ENCODE results near the gene PRPH. TPM values are rescaled to one million over a fixed set of nuclear protein-coding genes. Genes with fewer than 3 reads are reported as not detected.

The PRPH gene
- total and polyA plus RNA-seq, 4 donors = 0.19 to 2.7 (median 0.67) TPM

- Histone ChIP-seq H3K36me3 (ENCODE audit: control insufficient read depth in 4 of 4, insufficient read depth in 4 of 4, low read length in 4 of 4) (peaks cover 0 to 4% (median 0%) of the 10 kb centered on the region in 4 donors), H3K4me1 (ENCODE audit: control insufficient read depth in 5 of 5, insufficient read depth in 5 of 5, low read length in 5 of 5) (peaks cover 0 to 20% (median 7%) of the 10 kb centered on the region in 5 donors), H3K27me3 (ENCODE audit: control insufficient read depth in 3 of 3, insufficient read depth in 3 of 3, low read length in 2 of 3) (no peaks in the 10 kb centered on the region), H3K9me3 (ENCODE audit: control insufficient read depth in 4 of 4, insufficient read depth in 3 of 4, low read length in 3 of 4) (no peaks in the 10 kb centered on the region), H3K27ac (ENCODE audit: low read depth in 1 of 2, low read length in 1 of 2) (no peak overlapping the region), H3K4me3 (no peak overlapping the region), H3K9ac (ENCODE audit: insufficient read depth in 1 of 2, low read length in 2 of 2) (no peak overlapping the region)
- no peak for TF ChIP-seq CTCF (IDR thresholded peaks at IDR 0.05; ENCODE audit: control extremely low read depth, extremely low read depth)
- 94% methylated on average over 6 of the region's 6 CpGs for WGBS, 2 donors
- DNase-seq (no peak), ATAC-seq (ENCODE audit: insufficient read depth, low FRiP score) (no peak)
Measured at GRCh38 chr12:49325606-49326005, 30.7 kb downstream of the PRPH start.

- Histone ChIP-seq H3K27me3 (ENCODE audit: control insufficient read depth in 3 of 3, insufficient read depth in 3 of 3, low read length in 2 of 3) (no peaks in the 10 kb centered on the region), H3K9ac (ENCODE audit: insufficient read depth in 1 of 2, low read length in 2 of 2) (no peak overlapping the region), H3K9me3 (ENCODE audit: control insufficient read depth in 4 of 4, insufficient read depth in 3 of 4, low read length in 3 of 4) (no peaks in the 10 kb centered on the region), H3K27ac (ENCODE audit: low read depth in 1 of 2, low read length in 1 of 2) (no peak overlapping the region), H3K36me3 (ENCODE audit: control insufficient read depth in 4 of 4, insufficient read depth in 4 of 4, low read length in 4 of 4) (peaks cover 0 to 7% (median 0%) of the 10 kb centered on the region in 4 donors), H3K4me1 (ENCODE audit: control insufficient read depth in 5 of 5, insufficient read depth in 5 of 5, low read length in 5 of 5) (peaks cover 0 to 15% (median 7%) of the 10 kb centered on the region in 5 donors), H3K4me3 (no peak overlapping the region)
- DNase-seq = no peak
- no peak for TF ChIP-seq CTCF (IDR thresholded peaks at IDR 0.05; ENCODE audit: control extremely low read depth, extremely low read depth)
- no peak for ATAC-seq (ENCODE audit: insufficient read depth, low FRiP score)
Measured at GRCh38 chr12:49327368-49327767, 32.4 kb downstream of the PRPH start.

- Histone ChIP-seq H3K9me3 (ENCODE audit: control insufficient read depth in 4 of 4, insufficient read depth in 3 of 4, low read length in 3 of 4) (no peaks in the 10 kb centered on the region), H3K9ac (ENCODE audit: insufficient read depth in 1 of 2, low read length in 2 of 2) (no peak overlapping the region), H3K36me3 (ENCODE audit: control insufficient read depth in 4 of 4, insufficient read depth in 4 of 4, low read length in 4 of 4) (peaks cover 0 to 7% (median 0%) of the 10 kb centered on the region in 4 donors), H3K27ac (ENCODE audit: low read depth in 1 of 2, low read length in 1 of 2) (no peak overlapping the region), H3K4me1 (ENCODE audit: control insufficient read depth in 5 of 5, insufficient read depth in 5 of 5, low read length in 5 of 5) (peaks cover 0 to 17% (median 7%) of the 10 kb centered on the region in 5 donors), H3K4me3 (no peak overlapping the region), H3K27me3 (ENCODE audit: control insufficient read depth in 3 of 3, insufficient read depth in 3 of 3, low read length in 2 of 3) (peaks cover 0 to 3% (median under 1%) of the 10 kb centered on the region in 3 donors)
- ATAC-seq (ENCODE audit: insufficient read depth, low FRiP score) (no peak), DNase-seq (no peak)
- WGBS, 2 donors = 95 to 97% methylated on average over 2 of the region's 2 CpGs
- no peak for TF ChIP-seq CTCF (IDR thresholded peaks at IDR 0.05; ENCODE audit: control extremely low read depth, extremely low read depth)
Measured at GRCh38 chr12:49327887-49328286, 32.9 kb downstream of the PRPH start.

- ATAC-seq (ENCODE audit: insufficient read depth, low FRiP score) = no peak
- DNase-seq = no peak
- H3K27ac ChIP-seq (ENCODE audit: low read depth in 1 of 2, low read length in 1 of 2) = no peak overlapping the region
- no peaks in the 10 kb centered on the region for H3K9me3 ChIP-seq (ENCODE audit: control insufficient read depth in 4 of 4, insufficient read depth in 3 of 4, low read length in 3 of 4)
- H3K9ac ChIP-seq (ENCODE audit: insufficient read depth in 1 of 2, low read length in 2 of 2) = no peak overlapping the region
- H3K4me3 ChIP-seq = no peak overlapping the region
- H3K36me3 ChIP-seq (ENCODE audit: control insufficient read depth in 4 of 4, insufficient read depth in 4 of 4, low read length in 4 of 4) = peaks cover 0 to 7% (median 0%) of the 10 kb centered on the region in 4 donors
- H3K27me3 ChIP-seq (ENCODE audit: control insufficient read depth in 3 of 3, insufficient read depth in 3 of 3, low read length in 2 of 3) = peaks cover 0 to 12% (median 9%) of the 10 kb centered on the region in 3 donors
- peaks cover 0 to 11% (median 4%) of the 10 kb centered on the region in 5 donors for H3K4me1 ChIP-seq (ENCODE audit: control insufficient read depth in 5 of 5, insufficient read depth in 5 of 5, low read length in 5 of 5)
- WGBS, 2 donors = 94 to 97% methylated on average over 12 of the region's 12 CpGs
- no peak for TF ChIP-seq CTCF (IDR thresholded peaks at IDR 0.05; ENCODE audit: control extremely low read depth, extremely low read depth)
Measured at GRCh38 chr12:49328816-49329215, 33.9 kb downstream of the PRPH start.
